ENCODE measurements around the gene AP3B2.
"Not testable (repeated sequence)": the region's sequence is repeated elsewhere in the genome, so short reads cannot be mapped to it uniquely, and the experiment has no call there.

DNA sequence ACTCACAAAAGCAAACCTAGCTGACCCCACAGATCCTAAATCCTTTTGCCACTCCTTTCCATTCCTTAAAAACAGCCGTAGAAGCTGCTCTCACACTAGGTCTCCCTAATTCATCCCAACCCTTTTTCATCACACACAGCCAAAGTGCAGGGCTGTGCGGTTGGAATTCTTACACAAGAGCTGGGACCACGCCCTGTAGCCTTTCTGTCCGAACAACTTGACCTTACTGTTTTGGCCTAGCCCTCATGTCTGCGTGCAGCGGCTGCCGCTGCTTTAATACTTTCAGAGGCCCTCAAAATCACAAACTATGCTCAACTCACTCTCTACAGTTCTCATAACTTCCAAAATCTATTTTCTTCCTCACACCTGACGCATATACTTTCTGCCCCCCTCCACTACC lies 3.8 kb downstream of the AP3B2 start:
- TF ChIP-seq, protein P1, sequence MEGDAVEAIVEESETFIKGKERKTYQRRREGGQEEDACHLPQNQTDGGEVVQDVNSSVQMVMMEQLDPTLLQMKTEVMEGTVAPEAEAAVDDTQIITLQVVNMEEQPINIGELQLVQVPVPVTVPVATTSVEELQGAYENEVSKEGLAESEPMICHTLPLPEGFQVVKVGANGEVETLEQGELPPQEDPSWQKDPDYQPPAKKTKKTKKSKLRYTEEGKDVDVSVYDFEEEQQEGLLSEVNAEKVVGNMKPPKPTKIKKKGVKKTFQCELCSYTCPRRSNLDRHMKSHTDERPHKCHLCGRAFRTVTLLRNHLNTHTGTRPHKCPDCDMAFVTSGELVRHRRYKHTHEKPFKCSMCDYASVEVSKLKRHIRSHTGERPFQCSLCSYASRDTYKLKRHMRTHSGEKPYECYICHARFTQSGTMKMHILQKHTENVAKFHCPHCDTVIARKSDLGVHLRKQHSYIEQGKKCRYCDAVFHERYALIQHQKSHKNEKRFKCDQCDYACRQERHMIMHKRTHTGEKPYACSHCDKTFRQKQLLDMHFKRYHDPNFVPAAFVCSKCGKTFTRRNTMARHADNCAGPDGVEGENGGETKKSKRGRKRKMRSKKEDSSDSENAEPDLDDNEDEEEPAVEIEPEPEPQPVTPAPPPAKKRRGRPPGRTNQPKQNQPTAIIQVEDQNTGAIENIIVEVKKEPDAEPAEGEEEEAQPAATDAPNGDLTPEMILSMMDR (IDR thresholded peaks at IDR 0.05; ENCODE audit: borderline replicate concordance, extremely low read depth, low read length, poor library complexity, severe bottlenecking), result not testable (repeated sequence)
- TF ChIP-seq EZH2 (IDR thresholded peaks at IDR 0.05; ENCODE audit: borderline replicate concordance, low read depth, low read length, severe bottlenecking), result not testable (repeated sequence)
